Osteocyte (in vitro differentiated cells): ENCODE measurements around the gene RAD21L1. TPM values are rescaled to one million over a fixed set of nuclear protein-coding genes. Genes with fewer than 3 reads are reported as not detected.

Experiments used
- DNase-seq: peaks from one replicate; pipeline ENCODE4 v3.0.0; 2021; ENCODE audit warnings: mixed read lengths; ENCODE audit not compliant: unreplicated experiment; ENCODE audit errors: extremely low spot score
- H3K27ac Mint-ChIP-seq: one replicate; pipeline ENCODE4 v1.8.0; 2021; ENCODE audit warnings: mild to moderate bottlenecking, mixed read lengths; ENCODE audit not compliant: unreplicated experiment
- H3K27me3 Mint-ChIP-seq: one replicate; pipeline ENCODE4 v1.8.0; 2021; ENCODE audit warnings: mixed read lengths; ENCODE audit not compliant: unreplicated experiment
- H3K36me3 Mint-ChIP-seq: one replicate; pipeline ENCODE4 v1.8.0; 2021; ENCODE audit warnings: mixed read lengths; ENCODE audit not compliant: unreplicated experiment
- H3K4me1 Mint-ChIP-seq: one replicate; pipeline ENCODE4 v1.8.0; 2021; ENCODE audit warnings: mixed read lengths; ENCODE audit not compliant: unreplicated experiment
- H3K4me3 Mint-ChIP-seq: one replicate; pipeline ENCODE4 v1.8.0; 2021; ENCODE audit warnings: mild to moderate bottlenecking, moderate library complexity, mixed read lengths; ENCODE audit not compliant: unreplicated experiment
- H3K9me3 Mint-ChIP-seq: one replicate; pipeline ENCODE4 v1.8.0; 2021; ENCODE audit warnings: mixed read lengths; ENCODE audit not compliant: unreplicated experiment
- total RNA-seq: library from RNA; stranded (reverse); gene quantifications from 2 replicates; pipeline ENCODE4 v1.2.1, GENCODE V29; 2021
- TF ChIP-seq, protein P1 (sequence below): fragments of 200-600 bp; sonication (generic); IDR thresholded peaks from 2 replicates; pipeline ENCODE4 v1.5.0; 2021; ENCODE audit warnings: antibody characterized with exemption, mild to moderate bottlenecking, moderate library complexity

RAD21L1 gene
- total RNA-seq, 1 donor from 2014 or later = not detected

DNA sequence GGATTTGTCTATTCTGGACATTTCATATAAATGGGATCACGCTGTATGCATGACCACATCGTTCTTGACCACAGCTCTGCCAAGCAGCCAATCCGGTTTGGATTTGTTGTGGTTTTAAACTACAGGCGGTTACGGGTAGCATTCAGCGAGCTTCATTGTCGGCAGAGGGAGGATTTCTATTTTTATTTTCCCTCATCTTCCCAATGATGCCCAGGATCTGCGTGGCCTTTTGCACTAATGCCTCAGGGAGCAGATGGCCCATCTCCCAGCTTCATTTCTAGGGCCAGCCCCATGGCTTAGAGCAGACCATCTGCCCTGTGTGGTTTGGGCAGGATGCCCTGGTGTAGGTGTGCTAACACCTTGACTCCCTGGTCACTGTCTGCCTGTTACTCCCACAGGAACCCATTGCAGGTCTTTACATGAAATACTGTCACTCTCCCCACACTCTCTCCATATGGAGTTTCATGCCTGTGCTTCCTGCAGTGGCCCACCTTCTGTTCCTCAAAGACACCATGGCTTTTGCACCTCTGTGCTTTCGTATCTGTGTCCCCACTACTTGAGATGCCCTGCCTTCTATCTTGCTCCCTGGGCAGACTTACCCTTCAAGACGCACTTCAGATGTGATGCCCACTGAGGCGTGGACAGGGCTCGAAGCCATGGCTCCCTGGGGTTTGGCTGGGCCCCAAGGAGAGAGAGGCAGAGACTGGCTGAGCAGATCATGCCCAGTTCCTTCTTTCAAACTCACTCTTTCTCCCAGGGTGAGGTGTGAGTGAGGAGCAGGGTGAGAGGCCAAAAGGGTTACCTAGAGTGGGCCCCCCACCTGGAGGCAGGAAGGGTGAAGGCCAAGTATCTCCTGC is 77.1 kb downstream of the RAD21L1 start:
- Mint-ChIP-seq H3K9me3 (no peaks in the 10 kb centered on the region), H3K27ac (no peak overlapping the region), H3K27me3 (no peaks in the 10 kb centered on the region), H3K4me1 (no peaks in the 10 kb centered on the region), H3K4me3 (no peak overlapping the region), H3K36me3 (peaks cover 17% of the 10 kb centered on the region)
- TF ChIP-seq, protein P1, sequence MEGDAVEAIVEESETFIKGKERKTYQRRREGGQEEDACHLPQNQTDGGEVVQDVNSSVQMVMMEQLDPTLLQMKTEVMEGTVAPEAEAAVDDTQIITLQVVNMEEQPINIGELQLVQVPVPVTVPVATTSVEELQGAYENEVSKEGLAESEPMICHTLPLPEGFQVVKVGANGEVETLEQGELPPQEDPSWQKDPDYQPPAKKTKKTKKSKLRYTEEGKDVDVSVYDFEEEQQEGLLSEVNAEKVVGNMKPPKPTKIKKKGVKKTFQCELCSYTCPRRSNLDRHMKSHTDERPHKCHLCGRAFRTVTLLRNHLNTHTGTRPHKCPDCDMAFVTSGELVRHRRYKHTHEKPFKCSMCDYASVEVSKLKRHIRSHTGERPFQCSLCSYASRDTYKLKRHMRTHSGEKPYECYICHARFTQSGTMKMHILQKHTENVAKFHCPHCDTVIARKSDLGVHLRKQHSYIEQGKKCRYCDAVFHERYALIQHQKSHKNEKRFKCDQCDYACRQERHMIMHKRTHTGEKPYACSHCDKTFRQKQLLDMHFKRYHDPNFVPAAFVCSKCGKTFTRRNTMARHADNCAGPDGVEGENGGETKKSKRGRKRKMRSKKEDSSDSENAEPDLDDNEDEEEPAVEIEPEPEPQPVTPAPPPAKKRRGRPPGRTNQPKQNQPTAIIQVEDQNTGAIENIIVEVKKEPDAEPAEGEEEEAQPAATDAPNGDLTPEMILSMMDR = no peak
- DNase-seq = no peak

DNA sequence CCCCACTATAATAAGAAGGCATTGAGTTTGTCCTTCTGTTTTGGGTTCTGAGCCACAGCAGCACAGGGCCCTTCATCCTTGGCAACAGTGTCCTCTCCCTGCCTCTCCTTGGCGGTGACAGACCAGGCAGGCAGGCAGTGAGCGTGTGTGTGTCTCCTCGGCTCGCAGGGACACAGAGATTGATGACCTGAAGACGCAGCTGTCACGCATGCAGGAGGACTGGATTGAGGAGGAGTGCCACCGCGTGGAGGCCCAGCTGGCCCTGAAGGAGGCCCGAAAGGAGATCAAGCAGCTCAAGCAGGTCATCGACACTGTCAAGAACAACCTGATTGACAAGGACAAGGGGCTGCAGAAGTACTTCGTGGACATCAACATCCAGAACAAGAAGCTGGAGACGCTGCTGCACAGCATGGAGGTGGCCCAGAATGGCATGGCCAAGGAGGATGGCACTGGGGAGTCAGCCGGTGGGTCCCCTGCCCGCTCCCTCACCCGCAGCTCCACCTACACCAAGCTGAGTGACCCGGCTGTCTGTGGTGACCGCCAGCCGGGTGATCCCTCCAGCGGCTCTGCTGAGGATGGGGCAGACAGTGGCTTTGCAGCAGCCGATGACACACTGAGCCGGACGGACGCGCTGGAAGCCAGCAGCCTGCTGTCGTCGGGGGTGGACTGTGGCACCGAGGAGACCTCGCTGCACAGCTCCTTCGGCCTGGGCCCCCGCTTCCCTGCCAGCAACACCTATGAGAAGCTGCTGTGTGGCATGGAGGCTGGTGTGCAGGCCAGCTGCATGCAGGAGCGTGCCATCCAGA is 79.1 kb downstream of the RAD21L1 start:
- no peak overlapping the region for H3K4me3 Mint-ChIP-seq
- DNase-seq = no peak
- H3K27me3 Mint-ChIP-seq = no peaks in the 10 kb centered on the region
- H3K9me3 Mint-ChIP-seq = no peaks in the 10 kb centered on the region
- H3K4me1 Mint-ChIP-seq = no peaks in the 10 kb centered on the region
- TF ChIP-seq, protein P1 = no peak
- H3K27ac Mint-ChIP-seq = no peak overlapping the region
- peaks cover 13% of the 10 kb centered on the region for H3K36me3 Mint-ChIP-seq

Other genes starting within 250 kb of the RAD21L1 start
- not detected in 2 replicates for gene RSPO4, start 223.7 kb upstream of the RAD21L1 start, total RNA-seq
- gene PSMF1, start 107.4 kb upstream of the RAD21L1 start, total RNA-seq = 129 and 144 TPM in 2 replicates
- gene TMEM74B, start 41.1 kb upstream of the RAD21L1 start, total RNA-seq = not detected in 2 replicates
- not detected in 2 replicates for gene C20orf202, start 22.6 kb upstream of the RAD21L1 start, total RNA-seq
- gene SNPH, start 40.2 kb downstream of the RAD21L1 start, total RNA-seq = 8.0 and 8.9 TPM in 2 replicates
- 0.97 and 1.6 TPM in 2 replicates for gene SDCBP2, start 103.1 kb downstream of the RAD21L1 start, total RNA-seq
- gene FKBP1A, start 167.0 kb downstream of the RAD21L1 start, total RNA-seq = 180 and 187 TPM in 2 replicates
- 74.6 and 80.1 TPM in 2 replicates for gene NSFL1C, start 240.8 kb downstream of the RAD21L1 start, total RNA-seq